ENCODE results near the gene SLC22A8. TPM values are rescaled to one million over a fixed set of nuclear protein-coding genes. Genes with fewer than 3 reads are reported as not detected.

Gene SLC22A8
- total and polyA plus RNA-seq, 2 of the 13 experiments (the other 11 are each of a cell fraction or from before 2014, with no cell fraction given) = 0.04 to 0.05 TPM

DNA sequence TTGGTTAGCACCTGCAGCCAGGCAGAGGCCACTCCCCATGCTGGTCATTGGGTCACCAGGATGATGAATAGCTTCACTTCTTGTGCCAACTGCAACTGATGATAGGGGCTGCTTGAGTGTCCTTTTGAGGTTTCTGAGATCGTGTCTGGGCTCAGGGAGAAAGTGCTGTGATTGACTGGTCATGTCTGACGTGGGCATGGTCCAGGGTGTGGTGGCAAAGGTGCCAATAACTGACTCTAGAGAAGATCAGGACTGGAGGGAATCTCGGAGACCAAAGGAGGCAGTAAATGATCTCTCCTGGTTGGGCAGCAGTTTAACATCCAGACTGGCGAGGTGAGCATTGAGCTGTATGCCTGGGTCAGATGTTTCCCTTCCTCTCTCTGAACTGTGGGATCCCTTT lies 20.9 kb downstream of the SLC22A8 start (continued):
- TF ChIP-seq AHDC1 (CRISPR knock-in tag; IDR thresholded peaks at IDR 0.05; ENCODE audit: borderline replicate concordance) (no peak), MYPOP (CRISPR knock-in tag; IDR thresholded peaks at IDR 0.05) (no peak), MATR3 (CRISPR knock-in tag; IDR thresholded peaks at IDR 0.05) (no peak), MED13 (CRISPR knock-in tag; IDR thresholded peaks at IDR 0.05) (no peak), ELF4 (CRISPR knock-in tag; IDR thresholded peaks at IDR 0.05; ENCODE audit: borderline replicate concordance) (no peak)
- TF ChIP-seq, protein P1, sequence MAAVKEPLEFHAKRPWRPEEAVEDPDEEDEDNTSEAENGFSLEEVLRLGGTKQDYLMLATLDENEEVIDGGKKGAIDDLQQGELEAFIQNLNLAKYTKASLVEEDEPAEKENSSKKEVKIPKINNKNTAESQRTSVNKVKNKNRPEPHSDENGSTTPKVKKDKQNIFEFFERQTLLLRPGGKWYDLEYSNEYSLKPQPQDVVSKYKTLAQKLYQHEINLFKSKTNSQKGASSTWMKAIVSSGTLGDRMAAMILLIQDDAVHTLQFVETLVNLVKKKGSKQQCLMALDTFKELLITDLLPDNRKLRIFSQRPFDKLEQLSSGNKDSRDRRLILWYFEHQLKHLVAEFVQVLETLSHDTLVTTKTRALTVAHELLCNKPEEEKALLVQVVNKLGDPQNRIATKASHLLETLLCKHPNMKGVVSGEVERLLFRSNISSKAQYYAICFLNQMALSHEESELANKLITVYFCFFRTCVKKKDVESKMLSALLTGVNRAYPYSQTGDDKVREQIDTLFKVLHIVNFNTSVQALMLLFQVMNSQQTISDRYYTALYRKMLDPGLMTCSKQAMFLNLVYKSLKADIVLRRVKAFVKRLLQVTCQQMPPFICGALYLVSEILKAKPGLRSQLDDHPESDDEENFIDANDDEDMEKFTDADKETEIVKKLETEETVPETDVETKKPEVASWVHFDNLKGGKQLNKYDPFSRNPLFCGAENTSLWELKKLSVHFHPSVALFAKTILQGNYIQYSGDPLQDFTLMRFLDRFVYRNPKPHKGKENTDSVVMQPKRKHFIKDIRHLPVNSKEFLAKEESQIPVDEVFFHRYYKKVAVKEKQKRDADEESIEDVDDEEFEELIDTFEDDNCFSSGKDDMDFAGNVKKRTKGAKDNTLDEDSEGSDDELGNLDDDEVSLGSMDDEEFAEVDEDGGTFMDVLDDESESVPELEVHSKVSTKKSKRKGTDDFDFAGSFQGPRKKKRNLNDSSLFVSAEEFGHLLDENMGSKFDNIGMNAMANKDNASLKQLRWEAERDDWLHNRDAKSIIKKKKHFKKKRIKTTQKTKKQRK (IDR thresholded peaks at IDR 0.05; ENCODE audit: low read length) = no peak

Data from HepG2 (cell line).